ENCODE results near the gene NUDT1.

Gene NUDT1

GRCh38 chr7:2204446-2204845 is 37.6 kb upstream of the NUDT1 start:
- H3K27ac ChIP-seq, result no peak overlapping the region
- DNase-seq (ENCODE audit: low read depth, low spot score), result no peak

- no peak for DNase-seq (ENCODE audit: low read depth, low spot score)
- H3K27ac ChIP-seq, result no peak overlapping the region
Measured at GRCh38 chr7:2205036-2205780, 36.8 kb upstream of the NUDT1 start.

- H3K27ac ChIP-seq, result no peak overlapping the region
- DNase-seq (ENCODE audit: low read depth, low spot score), result no peak
Measured at GRCh38 chr7:2208712-2209111, 33.3 kb upstream of the NUDT1 start.

- no peak overlapping the region for H3K27ac ChIP-seq
- no peak for DNase-seq (ENCODE audit: low read depth, low spot score)
Measured at GRCh38 chr7:2209146-2209960, 32.7 kb upstream of the NUDT1 start.

- H3K27ac ChIP-seq, result no peak overlapping the region
- no peak for DNase-seq (ENCODE audit: low read depth, low spot score)
Measured at GRCh38 chr7:2209961-2210323, 32.1 kb upstream of the NUDT1 start.

- H3K27ac ChIP-seq, result no peak overlapping the region
- DNase-seq (ENCODE audit: low read depth, low spot score), result no peak
Measured at GRCh38 chr7:2210551-2211258, 31.3 kb upstream of the NUDT1 start.

- no peak overlapping the region for H3K27ac ChIP-seq
- DNase-seq (ENCODE audit: low read depth, low spot score), result no peak
Measured at GRCh38 chr7:2211259-2211880, 30.7 kb upstream of the NUDT1 start.

GRCh38 chr7:2211926-2212325 is 30.1 kb upstream of the NUDT1 start:
- no peak overlapping the region for H3K27ac ChIP-seq

GRCh38 chr7:2212906-2213305 is 29.1 kb upstream of the NUDT1 start:
- DNase-seq (ENCODE audit: low read depth, low spot score), result no peak

More at GRCh38 chr7:2211926-2212325, 30.1 kb upstream of the NUDT1 start:
- no peak for DNase-seq (ENCODE audit: low read depth, low spot score)

GRCh38 chr7:2213551-2214215 is 28.3 kb upstream of the NUDT1 start:
- no peak for DNase-seq (ENCODE audit: low read depth, low spot score)
- no peak overlapping the region for H3K27ac ChIP-seq

More at GRCh38 chr7:2212906-2213305, 29.1 kb upstream of the NUDT1 start:
- H3K27ac ChIP-seq, result no peak overlapping the region

- no peak for DNase-seq (ENCODE audit: low read depth, low spot score)
- H3K27ac ChIP-seq, result no peak overlapping the region
Measured at GRCh38 chr7:2214636-2215035, 27.4 kb upstream of the NUDT1 start.

GRCh38 chr7:2215851-2216250 is 26.2 kb upstream of the NUDT1 start:
- no peak for DNase-seq (ENCODE audit: low read depth, low spot score)
- H3K27ac ChIP-seq, result no peak overlapping the region

GRCh38 chr7:2217206-2217605 is 24.8 kb upstream of the NUDT1 start:
- no peak for DNase-seq (ENCODE audit: low read depth, low spot score)
- H3K27ac ChIP-seq, result no peak overlapping the region

GRCh38 chr7:2217716-2218443 is 24.1 kb upstream of the NUDT1 start:
- H3K27ac ChIP-seq, result no peak overlapping the region
- DNase-seq (ENCODE audit: low read depth, low spot score), result no peak

- no peak overlapping the region for H3K27ac ChIP-seq
- DNase-seq (ENCODE audit: low read depth, low spot score), result no peak
Measured at GRCh38 chr7:2218444-2218785, 23.6 kb upstream of the NUDT1 start.

- no peak for DNase-seq (ENCODE audit: low read depth, low spot score)
- H3K27ac ChIP-seq, result no peak overlapping the region
Measured at GRCh38 chr7:2219136-2219535, 22.9 kb upstream of the NUDT1 start.

- no peak for DNase-seq (ENCODE audit: low read depth, low spot score)
- H3K27ac ChIP-seq, result no peak overlapping the region
Measured at GRCh38 chr7:2219606-2220005, 22.4 kb upstream of the NUDT1 start.

- DNase-seq (ENCODE audit: low read depth, low spot score), result no peak
Measured at GRCh38 chr7:2220030-2220429, 22.0 kb upstream of the NUDT1 start.

GRCh38 chr7:2220506-2220905 is 21.5 kb upstream of the NUDT1 start:
- H3K27ac ChIP-seq, result no peak overlapping the region
- no peak for DNase-seq (ENCODE audit: low read depth, low spot score)

More at GRCh38 chr7:2220030-2220429, 22.0 kb upstream of the NUDT1 start:
- H3K27ac ChIP-seq, result no peak overlapping the region

Data from epithelial cell of prostate (primary cell).